Measurements from ENCODE around the gene CNDP2.

The CNDP2 gene

DNA sequence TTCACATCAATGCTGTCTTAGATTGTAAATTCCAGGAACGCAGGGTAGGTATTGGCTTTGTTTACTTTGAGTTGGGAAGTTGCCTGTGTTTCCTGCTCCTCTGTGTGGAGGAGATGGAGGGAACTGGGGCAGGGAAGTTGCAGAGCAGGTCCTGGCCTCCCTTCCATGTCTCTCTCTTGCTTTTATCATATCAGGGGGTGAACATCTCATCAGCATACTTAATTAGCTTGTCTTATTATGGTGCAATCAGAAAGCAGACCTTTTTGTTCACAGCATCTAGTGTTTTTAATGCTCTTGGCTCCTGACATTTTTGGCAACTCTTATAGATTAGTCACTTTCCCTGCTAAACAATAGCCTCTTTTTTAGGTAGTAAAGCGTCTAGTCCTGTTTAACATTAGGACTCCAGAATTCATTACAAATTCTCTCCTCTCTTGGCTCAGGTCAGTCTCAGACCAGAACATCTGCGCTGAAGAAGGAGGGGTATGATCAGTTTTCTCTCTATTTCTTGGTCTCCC is 27.6 kb upstream of the CNDP2 start:
- Histone ChIP-seq H3K27me3 (ENCODE audit: low read length) (no peaks in the 10 kb centered on the region), H3K4me3 (ENCODE audit: insufficient read depth, low read length, poor library complexity, severe bottlenecking) (no peak overlapping the region), H3K27ac (ENCODE audit: low read depth, low read length) (no peak overlapping the region), H3K36me3 (ENCODE audit: low read length) (no peaks in the 10 kb centered on the region), H3F3A (ENCODE audit: insufficient read depth) (no peaks in the 10 kb centered on the region), H4K20me1 (ENCODE audit: low read depth, low read length) (no peaks in the 10 kb centered on the region), H3K9me2 (replicated peaks; ENCODE audit: insufficient read depth, low read length) (no peaks in the 10 kb centered on the region), H3K4me2 (ENCODE audit: low read depth, low read length, poor library complexity, severe bottlenecking) (no peak overlapping the region), H2AFZ (ENCODE audit: low read depth, low read length, severe bottlenecking) (no peak overlapping the region), H3K79me2 (ENCODE audit: insufficient read depth, low read length) (no peaks in the 10 kb centered on the region), H3K9me3 (ENCODE audit: insufficient read depth, low read length) (no peaks in the 10 kb centered on the region), H3K9ac (ENCODE audit: low read length) (no peak overlapping the region)
- TF ChIP-seq, protein P1, sequence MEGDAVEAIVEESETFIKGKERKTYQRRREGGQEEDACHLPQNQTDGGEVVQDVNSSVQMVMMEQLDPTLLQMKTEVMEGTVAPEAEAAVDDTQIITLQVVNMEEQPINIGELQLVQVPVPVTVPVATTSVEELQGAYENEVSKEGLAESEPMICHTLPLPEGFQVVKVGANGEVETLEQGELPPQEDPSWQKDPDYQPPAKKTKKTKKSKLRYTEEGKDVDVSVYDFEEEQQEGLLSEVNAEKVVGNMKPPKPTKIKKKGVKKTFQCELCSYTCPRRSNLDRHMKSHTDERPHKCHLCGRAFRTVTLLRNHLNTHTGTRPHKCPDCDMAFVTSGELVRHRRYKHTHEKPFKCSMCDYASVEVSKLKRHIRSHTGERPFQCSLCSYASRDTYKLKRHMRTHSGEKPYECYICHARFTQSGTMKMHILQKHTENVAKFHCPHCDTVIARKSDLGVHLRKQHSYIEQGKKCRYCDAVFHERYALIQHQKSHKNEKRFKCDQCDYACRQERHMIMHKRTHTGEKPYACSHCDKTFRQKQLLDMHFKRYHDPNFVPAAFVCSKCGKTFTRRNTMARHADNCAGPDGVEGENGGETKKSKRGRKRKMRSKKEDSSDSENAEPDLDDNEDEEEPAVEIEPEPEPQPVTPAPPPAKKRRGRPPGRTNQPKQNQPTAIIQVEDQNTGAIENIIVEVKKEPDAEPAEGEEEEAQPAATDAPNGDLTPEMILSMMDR (IDR thresholded peaks at IDR 0.05; ENCODE audit: insufficient read depth, low read length, poor library complexity, severe bottlenecking): no peak
- no peak for TF ChIP-seq EZH2phosphoT487 (conservative IDR thresholded peaks at IDR 0.05; ENCODE audit: low read length)

DNA sequence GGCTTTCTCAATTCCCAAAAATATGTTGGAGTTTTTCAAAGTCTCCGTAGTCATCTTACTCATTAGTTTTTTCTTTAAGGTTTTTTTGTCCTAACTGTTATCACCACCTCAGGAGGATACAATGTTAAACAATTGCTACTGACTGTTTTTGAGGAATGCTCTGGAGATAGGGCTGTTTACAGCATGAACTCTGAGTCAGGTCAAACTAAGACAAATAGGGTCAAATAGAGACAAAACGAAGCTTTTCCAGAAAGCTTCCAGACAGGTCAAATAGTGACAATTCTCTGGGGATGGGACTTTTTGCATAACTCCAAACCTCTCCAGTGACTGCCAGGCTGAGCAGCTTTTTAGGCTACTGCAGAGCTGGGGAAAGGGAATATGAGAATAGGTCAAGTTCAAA is 23.9 kb upstream of the CNDP2 start:
- Histone ChIP-seq H2AFZ (ENCODE audit: low read depth, low read length, severe bottlenecking) (no peak overlapping the region), H3F3A (ENCODE audit: insufficient read depth) (no peaks in the 10 kb centered on the region), H3K79me2 (ENCODE audit: insufficient read depth, low read length) (no peaks in the 10 kb centered on the region), H3K27me3 (ENCODE audit: low read length) (no peaks in the 10 kb centered on the region), H3K9me3 (ENCODE audit: insufficient read depth, low read length) (no peaks in the 10 kb centered on the region), H3K9me2 (replicated peaks; ENCODE audit: insufficient read depth, low read length) (no peaks in the 10 kb centered on the region), H3K9ac (ENCODE audit: low read length) (no peak overlapping the region), H3K27ac (ENCODE audit: low read depth, low read length) (no peak overlapping the region), H4K20me1 (ENCODE audit: low read depth, low read length) (no peaks in the 10 kb centered on the region), H3K36me3 (ENCODE audit: low read length) (no peaks in the 10 kb centered on the region), H3K4me3 (ENCODE audit: insufficient read depth, low read length, poor library complexity, severe bottlenecking) (no peak overlapping the region), H3K4me2 (ENCODE audit: low read depth, low read length, poor library complexity, severe bottlenecking) (no peak overlapping the region)
- TF ChIP-seq, protein P1 (IDR thresholded peaks at IDR 0.05; ENCODE audit: insufficient read depth, low read length, poor library complexity, severe bottlenecking): no peak
- no peak for TF ChIP-seq EZH2phosphoT487 (conservative IDR thresholded peaks at IDR 0.05; ENCODE audit: low read length)

DNA sequence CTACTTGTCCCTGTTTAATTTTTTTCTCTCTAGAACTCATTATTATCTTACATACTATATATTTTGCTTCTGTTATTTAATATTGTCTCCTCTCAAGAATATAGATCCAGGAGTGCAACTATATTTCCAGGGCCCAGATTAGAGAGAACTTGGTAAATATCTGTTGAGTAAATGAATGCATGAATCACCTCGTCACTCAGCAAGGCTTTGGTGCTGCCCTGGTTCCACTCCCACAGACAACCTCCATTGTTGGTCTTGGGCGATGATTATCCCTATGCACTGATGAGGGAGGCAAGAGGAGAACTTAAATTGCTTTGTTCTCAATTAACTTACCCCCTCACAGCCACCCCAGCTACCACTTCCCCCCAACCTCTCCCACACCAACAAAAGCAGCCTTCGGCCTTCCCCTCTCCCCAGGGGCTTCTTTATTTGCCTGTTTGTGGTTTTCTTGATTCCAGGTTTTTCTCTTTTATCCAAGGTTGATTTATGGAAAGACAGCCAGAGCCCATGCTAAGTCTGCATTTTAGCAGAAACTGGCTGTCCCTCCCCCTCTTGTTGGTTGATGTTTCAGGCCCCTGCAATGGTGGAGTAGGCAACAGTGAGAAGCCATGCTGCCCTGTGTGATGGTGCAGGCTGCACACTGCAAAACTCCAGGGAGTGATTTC is 22.1 kb upstream of the CNDP2 start:
- H3K4me2 ChIP-seq (ENCODE audit: low read depth, low read length, poor library complexity, severe bottlenecking): no peak overlapping the region
- TF ChIP-seq, protein P1 (IDR thresholded peaks at IDR 0.05; ENCODE audit: insufficient read depth, low read length, poor library complexity, severe bottlenecking): no peak
- no peak for TF ChIP-seq EZH2phosphoT487 (conservative IDR thresholded peaks at IDR 0.05; ENCODE audit: low read length)

More for the DNA sequence above, 22.1 kb upstream of the CNDP2 start:
- no peaks in the 10 kb centered on the region for H3F3A ChIP-seq (ENCODE audit: insufficient read depth)
- H3K27me3 ChIP-seq (ENCODE audit: low read length): no peaks in the 10 kb centered on the region
- H3K4me3 ChIP-seq (ENCODE audit: insufficient read depth, low read length, poor library complexity, severe bottlenecking): no peak overlapping the region
- H2AFZ ChIP-seq (ENCODE audit: low read depth, low read length, severe bottlenecking): no peak overlapping the region
- H3K9ac ChIP-seq (ENCODE audit: low read length): no peak overlapping the region
- no peaks in the 10 kb centered on the region for H3K9me3 ChIP-seq (ENCODE audit: insufficient read depth, low read length)
- H3K27ac ChIP-seq (ENCODE audit: low read depth, low read length): no peak overlapping the region
- H3K79me2 ChIP-seq (ENCODE audit: insufficient read depth, low read length): no peaks in the 10 kb centered on the region
- H4K20me1 ChIP-seq (ENCODE audit: low read depth, low read length): no peaks in the 10 kb centered on the region
- no peaks in the 10 kb centered on the region for H3K9me2 ChIP-seq (replicated peaks; ENCODE audit: insufficient read depth, low read length)
- no peaks in the 10 kb centered on the region for H3K36me3 ChIP-seq (ENCODE audit: low read length)

Data from SU-DHL-6 (cell line).